ENCODE results near the gene ZNF467.

DNA sequence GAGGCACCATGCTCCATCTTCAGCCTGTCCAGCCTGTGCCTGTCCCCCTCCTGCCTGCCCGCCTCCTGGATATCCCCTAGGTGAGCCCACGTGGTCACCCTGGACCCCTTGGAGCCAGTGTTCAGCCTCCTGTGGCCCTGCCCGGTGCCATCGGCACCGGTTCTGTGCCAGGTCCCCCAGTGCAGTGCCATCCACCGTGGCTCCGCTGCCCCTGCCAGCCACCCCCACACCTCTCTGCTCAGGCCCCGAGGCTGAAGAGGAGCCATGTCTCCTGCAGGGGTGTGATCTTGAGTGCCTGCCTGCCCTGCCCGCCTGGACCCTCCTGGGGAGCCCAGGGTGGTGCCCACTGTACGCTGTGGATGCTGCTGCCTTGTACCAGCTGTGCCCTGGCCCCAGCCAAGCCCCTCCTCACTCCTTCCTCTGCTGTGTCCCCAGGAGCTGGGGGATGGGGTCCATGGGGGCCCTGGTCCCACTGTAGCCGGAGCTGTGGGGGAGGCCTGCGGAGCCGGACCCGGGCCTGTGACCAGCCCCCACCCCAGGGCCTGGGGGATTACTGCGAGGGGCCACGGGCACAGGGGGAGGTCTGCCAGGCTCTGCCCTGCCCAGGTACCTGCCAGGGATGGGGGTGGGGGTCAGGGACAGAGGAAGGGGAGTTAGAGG, 38.6 kb upstream of the ZNF467 start:
- TF ChIP-seq POLR2A (IDR thresholded peaks at IDR 0.05): no peak
- TF ChIP-seq, protein P1, sequence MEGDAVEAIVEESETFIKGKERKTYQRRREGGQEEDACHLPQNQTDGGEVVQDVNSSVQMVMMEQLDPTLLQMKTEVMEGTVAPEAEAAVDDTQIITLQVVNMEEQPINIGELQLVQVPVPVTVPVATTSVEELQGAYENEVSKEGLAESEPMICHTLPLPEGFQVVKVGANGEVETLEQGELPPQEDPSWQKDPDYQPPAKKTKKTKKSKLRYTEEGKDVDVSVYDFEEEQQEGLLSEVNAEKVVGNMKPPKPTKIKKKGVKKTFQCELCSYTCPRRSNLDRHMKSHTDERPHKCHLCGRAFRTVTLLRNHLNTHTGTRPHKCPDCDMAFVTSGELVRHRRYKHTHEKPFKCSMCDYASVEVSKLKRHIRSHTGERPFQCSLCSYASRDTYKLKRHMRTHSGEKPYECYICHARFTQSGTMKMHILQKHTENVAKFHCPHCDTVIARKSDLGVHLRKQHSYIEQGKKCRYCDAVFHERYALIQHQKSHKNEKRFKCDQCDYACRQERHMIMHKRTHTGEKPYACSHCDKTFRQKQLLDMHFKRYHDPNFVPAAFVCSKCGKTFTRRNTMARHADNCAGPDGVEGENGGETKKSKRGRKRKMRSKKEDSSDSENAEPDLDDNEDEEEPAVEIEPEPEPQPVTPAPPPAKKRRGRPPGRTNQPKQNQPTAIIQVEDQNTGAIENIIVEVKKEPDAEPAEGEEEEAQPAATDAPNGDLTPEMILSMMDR (IDR thresholded peaks at IDR 0.05): no peak
